GM19372 (cell line): ENCODE data around the gene MB.

Experiments used
- ATAC-seq: cut with Tn5 transposase; IDR thresholded peaks from one replicate; pipeline ENCODE4 v1.9.1; 2021; ENCODE audit warnings: mild to moderate bottlenecking, low read depth, moderate library complexity; ENCODE audit not compliant: unreplicated experiment

The MB gene

DNA sequence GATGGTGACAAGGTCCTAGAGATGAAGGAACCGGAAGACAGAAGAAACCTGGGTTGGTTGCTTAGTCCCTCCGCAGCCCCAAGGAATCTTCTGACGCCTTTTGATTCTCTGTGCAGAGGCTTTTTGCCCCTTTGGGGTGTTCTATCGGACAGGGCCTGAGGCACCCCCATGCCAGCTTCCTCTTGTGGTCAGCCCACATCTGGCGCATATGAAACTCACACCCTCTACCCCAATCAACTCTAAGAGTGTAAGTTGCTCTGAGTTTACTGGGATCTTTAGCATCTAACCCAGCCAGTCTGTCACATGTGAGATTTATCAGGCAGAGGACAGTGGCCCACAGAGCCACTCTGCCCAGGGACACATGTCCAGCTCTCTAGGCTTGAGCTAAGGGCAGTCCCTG is 59.1 kb downstream of the MB start:
- ATAC-seq, result no peak
